Neural cell (in vitro differentiated cells): Measurements from ENCODE around the gene GAR1.

ENCODE experiments used
- EP300 ChIP-seq: fragments of 450-650 bp; conservative IDR thresholded peaks from 2 replicates; pipeline ENCODE4 v1.6.1; 2014; ENCODE audit warnings: antibody characterized with exemption, mild to moderate bottlenecking, moderate library complexity; ENCODE audit not compliant: poor library complexity, severe bottlenecking
- EZH2 ChIP-seq: fragments of 200-600, 300-800 bp; shearing (Covaris generic), sonication (generic); IDR thresholded peaks from 2 replicates; pipeline ENCODE4 v1.6.1; 2014; ENCODE audit warnings: antibody characterized with exemption, low read length, borderline replicate concordance, mild to moderate bottlenecking; ENCODE audit not compliant: insufficient read depth, poor library complexity, severe bottlenecking
- MXI1 ChIP-seq: fragments of 450-650 bp; conservative IDR thresholded peaks from 2 replicates; pipeline ENCODE4 v1.6.1; 2014; ENCODE audit warnings: antibody characterized with exemption, mild to moderate bottlenecking; ENCODE audit not compliant: poor library complexity, severe bottlenecking
- POLR2AphosphoS5 ChIP-seq: IDR thresholded peaks from 2 replicates; pipeline ENCODE4 v1.6.1; 2012
- TAF1 ChIP-seq: IDR thresholded peaks from 2 replicates; pipeline ENCODE4 v1.6.1; 2012; ENCODE audit warnings: low read depth
- TF ChIP-seq, protein P1 (sequence below): fragments of 450-650 bp; IDR thresholded peaks from 2 replicates; pipeline ENCODE4 v1.5.1; 2014; ENCODE audit warnings: antibody characterized with exemption, mild to moderate bottlenecking, moderate library complexity; ENCODE audit not compliant: poor library complexity, severe bottlenecking

DNA sequence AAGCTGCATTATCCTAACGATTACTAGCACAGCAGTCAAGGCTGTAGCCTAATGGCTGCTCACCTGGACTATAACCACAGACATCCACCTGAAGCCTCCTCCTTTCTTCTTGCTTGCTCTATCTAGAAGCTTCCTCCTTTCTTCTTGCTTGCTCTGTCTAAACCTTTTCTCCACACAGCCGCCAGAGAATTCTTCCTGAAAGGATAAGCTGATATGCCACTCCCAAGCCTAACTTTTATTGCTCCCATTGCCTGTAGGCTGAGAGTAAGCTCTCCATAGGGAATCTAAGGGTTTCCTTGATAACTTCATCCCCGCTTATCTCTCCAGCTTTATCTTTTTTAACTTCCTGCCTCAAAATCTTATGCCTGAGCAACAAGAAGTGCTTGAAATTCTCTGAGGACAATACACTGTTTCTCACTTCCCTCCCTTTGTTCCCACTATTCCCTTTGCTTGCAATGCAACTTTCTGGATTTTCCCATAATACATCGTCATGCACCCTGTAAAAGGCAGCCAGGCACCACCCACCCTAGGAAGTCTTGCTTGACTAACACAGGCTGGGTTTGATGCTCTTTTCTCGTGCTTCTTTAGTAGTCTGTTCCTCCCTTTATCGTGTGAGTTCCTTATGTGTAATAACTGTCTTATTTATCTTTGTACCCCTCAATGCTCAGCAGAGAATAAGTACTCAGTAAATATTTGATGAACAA, 31.0 kb downstream of the GAR1 start:
- TF ChIP-seq, protein P1, sequence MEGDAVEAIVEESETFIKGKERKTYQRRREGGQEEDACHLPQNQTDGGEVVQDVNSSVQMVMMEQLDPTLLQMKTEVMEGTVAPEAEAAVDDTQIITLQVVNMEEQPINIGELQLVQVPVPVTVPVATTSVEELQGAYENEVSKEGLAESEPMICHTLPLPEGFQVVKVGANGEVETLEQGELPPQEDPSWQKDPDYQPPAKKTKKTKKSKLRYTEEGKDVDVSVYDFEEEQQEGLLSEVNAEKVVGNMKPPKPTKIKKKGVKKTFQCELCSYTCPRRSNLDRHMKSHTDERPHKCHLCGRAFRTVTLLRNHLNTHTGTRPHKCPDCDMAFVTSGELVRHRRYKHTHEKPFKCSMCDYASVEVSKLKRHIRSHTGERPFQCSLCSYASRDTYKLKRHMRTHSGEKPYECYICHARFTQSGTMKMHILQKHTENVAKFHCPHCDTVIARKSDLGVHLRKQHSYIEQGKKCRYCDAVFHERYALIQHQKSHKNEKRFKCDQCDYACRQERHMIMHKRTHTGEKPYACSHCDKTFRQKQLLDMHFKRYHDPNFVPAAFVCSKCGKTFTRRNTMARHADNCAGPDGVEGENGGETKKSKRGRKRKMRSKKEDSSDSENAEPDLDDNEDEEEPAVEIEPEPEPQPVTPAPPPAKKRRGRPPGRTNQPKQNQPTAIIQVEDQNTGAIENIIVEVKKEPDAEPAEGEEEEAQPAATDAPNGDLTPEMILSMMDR = no peak
- TF ChIP-seq EZH2 = no peak
- TF ChIP-seq TAF1 = no peak
- no peak for TF ChIP-seq MXI1
- no peak for TF ChIP-seq EP300
- TF ChIP-seq POLR2AphosphoS5 = no peak
